Activated CD8-positive, alpha-beta memory T cell treated with anti-CD3 and anti-CD28 coated beads, Interleukin-2, amount 50 U/mL, for 1 hour (primary cell): ENCODE results near the gene UVSSA.
A peak's percentile ranks its signal among the peaks of the same experiment; 100 is the strongest.

Source experiments
- DNase-seq: peaks from one replicate; pipeline ENCODE4 v3.0.0-alpha.2; 2020; ENCODE audit errors: extremely low read depth

UVSSA gene

DNA sequence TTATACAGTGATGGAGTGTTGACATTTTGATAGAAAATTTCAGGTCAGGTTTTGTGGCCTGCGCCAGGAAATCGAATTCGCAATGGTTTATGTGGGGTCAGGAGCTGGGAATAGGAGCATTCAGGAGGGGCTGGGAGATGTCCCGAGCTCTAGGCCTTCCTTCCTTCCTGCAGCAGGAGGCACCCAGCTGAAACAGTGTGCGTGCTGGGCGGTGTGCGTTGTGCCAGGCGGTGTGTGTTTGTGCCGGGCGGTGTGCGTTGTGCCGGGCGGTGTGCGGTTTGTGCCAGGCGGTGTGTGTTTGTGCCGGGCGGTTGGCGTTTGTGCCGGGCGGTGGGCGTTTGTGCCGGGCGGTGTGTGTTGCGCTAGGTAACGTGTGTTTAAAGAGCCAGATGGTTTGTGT lies 1.7 kb downstream of the UVSSA start:
- DNase-seq, result no peak

DNA sequence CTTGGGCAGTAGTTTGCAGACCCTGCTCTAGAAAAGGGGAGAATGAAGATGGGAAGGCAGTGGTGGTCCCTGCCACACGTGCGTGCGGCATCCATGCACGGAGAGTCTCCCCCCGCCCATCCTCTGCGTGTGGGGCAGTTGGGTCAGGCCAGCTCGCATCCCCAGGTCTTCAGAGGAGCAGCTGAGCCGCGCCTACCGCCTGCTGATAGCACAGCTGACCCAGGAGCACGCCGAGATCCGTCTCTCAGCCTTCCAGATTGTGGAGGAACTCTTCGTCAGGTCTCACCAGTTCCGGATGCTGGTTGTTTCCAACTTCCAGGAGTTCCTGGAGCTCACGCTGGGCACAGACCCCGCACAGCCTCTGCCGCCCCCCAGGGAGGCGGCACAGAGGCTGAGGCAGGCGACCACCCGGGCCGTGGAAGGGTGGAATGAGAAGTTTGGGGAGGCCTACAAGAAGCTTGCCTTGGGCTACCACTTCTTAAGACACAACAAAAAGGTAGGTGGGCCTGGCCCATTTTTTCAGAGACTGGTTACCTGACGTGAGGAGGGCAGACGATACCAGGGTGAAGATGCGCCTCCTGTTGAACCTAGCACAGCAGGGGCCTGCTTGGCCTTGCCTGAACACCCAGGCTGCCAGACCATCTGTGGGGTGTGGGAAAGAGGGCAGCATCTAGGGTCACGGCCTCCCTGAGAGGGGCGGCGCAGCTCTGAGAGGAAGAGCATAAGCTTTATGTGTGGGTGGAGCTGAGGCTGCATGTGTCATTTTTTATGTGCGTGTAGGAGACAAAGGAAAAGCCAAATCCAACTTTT lies 2.6 kb downstream of the UVSSA start:
- DNase-seq, result no peak

DNA sequence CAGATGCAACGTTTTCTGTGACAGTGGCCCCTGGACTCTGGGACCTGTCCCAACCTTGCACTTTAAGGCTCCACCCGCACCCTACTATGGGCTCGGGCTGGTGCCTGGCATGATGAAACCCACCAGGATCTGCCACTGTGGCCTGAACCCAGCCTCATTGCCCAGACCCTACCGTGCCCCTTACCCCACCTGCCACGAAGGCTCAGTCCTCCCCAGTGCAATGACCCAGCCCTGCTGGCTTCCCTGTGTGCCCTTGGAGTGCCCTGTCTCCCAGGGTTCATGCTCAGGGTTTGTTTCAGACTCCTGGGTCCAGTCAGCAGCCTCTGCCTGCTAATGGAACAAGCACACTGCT lies 3.1 kb downstream of the UVSSA start:
- DNase-seq, result no peak

DNA sequence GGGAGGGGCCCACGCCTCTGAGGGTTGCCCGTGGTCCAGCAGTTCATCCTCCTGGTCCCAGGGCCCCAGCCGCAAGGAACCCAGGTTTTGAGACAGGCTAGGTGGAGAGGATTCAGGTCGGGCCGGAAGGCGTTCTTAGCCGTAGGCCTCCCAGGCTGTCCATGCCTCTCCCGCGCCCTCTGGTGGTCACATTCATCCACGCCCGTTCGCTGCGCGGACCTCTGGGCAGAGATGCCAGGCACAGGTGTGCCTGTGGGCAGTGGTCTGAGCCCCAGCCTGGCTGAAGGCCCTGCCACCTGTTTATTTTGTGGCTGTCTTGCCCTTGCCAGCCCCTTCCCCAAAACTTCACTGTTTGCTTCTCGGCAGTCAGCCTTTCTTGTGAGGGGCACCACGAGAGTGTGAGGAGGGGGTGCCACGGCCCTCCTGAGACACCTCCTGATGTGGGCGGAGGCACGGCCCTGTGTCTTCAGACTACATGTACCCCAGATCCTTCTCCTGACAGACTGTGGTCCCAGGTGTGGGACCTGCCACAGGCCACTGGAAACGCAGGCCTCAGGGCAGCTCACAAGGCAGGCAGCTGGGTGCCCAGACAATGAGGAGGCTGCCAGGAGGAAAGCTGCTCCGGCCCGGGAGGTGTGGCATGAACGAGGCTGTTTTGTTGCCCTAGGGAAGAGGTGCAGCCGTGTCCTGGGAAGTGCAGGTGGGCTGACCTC lies 5.0 kb downstream of the UVSSA start:
- DNase-seq, result peak; percentile 67

DNA sequence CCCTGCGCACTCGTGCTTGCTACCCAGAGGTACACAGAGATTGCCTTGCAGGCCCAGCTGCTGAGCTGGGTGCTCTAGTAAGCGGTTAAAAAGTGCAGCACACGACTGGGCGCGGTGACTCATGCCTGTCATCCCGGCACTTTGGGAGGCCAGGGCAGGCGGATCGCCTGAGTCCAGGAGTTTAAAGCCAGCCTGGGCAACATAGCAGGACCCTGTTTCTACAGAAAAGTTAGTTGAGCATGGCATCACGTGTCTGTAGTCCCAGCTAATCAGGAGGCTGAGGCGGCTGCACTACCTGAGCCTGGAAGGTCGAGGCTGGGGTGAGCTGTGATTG lies 5.5 kb downstream of the UVSSA start:
- DNase-seq, result no peak

DNA sequence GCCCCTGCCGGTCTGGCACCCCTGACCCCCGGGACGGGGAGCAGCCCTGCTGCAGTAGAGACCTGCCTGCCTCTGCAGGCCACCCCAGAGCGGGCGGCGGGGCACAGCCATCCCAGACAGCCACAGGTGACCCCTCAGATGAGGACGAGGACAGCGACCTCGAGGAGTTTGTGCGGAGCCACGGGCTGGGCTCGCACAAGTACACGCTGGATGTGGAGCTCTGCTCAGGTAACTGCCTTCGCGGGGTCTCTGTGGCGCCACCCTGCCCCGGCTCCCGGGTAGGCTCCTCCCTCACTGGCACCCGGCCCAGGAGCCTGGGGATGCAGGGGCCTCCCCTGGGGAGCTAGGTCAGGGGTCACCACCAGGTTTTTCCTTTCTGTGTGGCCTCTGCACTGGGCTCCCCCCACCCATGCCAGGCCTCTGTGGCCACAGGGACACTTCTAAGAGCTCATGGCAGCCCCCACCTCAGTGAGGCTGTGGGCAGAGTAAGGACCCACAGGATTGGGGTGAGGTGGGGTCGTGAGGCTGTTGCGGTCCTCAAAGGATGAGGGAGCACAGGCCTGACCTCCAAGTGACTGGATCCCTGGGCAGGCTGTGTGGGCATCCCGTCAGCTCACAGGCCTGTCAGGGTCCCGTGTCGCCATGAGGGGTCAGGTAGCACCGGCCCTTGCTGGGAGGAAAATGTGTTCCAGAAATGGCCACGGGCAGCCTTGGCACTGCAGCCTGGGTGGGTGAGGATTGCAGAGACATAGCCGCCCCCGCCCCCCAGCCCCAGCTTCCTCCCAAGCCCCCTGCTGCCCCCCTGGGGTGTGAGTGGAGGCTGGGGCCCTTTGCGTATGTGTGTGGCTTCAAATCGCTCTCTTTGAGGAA lies 6.4 kb downstream of the UVSSA start:
- no peak for DNase-seq

DNA sequence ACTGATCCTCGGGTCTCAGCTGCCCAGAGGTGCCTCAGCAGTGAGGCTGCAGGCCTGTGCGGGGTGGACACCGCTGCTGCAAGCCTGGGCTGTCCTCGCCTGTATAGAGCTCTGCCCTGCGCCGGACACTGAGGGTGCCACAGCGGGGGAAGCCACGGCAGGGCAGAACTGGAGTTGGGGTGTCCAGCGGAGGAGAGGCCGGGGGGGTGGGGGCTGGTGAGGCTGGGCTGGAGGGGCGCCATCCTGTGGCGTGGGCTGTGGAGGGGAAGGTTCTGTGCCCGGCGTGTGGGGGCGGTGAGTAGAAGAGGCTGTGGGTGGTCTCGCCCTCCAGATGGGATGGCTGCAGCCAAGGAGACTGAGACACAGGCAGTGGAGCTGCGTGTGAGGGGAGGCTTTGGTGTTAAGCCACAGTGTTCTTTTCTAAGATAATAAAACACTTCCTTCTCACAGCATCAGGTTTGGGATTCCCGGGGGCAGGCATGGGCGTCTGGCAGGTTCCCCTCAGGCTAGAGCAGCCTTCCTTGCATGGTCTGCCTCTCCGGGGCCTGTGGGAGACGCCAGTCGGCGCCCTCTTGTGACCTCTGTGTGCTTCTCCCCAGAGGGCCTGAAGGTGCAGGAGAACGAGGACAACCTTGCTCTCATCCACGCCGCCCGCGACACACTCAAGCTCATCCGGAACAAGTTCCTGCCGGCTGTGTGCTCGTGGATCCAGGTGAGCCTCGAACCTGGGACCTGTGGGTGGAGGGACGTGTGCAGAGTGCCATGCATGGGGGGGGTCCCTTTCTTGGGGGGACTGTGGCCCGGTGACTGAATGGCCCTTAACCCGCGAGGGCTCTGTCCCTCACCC lies 7.4 kb downstream of the UVSSA start:
- no peak for DNase-seq

DNA sequence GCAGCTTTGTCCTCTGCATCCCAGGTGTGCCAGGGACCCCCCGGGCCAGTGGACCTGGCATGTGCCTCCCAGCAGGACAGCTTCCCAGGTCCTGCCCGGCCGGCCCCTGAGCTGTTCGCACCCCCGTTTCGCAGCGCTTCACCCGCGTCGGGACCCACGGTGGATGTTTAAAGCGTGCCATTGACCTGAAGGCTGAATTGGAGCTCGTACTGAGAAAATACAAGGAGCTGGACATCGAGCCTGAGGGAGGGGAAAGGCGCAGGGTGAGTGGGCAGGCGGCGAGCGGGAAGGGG lies 7.9 kb downstream of the UVSSA start:
- no peak for DNase-seq

DNA sequence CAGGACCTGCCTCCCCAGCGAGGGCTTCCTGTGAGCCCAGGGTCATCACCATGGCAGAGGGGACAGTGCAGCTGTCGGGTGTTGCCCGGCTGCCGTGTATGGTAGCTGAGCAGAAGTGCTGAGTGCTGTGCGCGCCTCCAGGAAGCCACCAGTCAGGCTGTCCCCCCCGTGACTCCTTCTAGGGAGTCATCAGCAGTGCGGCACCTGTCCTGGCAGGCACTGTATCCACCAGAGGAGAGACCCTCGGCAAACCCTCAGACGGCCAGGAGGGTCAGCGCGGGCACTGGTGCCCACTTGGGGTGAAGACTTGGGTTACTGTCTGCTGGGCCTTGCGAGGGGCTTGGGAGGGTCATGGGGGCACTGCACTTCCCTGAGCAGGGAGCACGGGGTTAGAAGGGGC lies 8.4 kb downstream of the UVSSA start:
- no peak for DNase-seq

DNA sequence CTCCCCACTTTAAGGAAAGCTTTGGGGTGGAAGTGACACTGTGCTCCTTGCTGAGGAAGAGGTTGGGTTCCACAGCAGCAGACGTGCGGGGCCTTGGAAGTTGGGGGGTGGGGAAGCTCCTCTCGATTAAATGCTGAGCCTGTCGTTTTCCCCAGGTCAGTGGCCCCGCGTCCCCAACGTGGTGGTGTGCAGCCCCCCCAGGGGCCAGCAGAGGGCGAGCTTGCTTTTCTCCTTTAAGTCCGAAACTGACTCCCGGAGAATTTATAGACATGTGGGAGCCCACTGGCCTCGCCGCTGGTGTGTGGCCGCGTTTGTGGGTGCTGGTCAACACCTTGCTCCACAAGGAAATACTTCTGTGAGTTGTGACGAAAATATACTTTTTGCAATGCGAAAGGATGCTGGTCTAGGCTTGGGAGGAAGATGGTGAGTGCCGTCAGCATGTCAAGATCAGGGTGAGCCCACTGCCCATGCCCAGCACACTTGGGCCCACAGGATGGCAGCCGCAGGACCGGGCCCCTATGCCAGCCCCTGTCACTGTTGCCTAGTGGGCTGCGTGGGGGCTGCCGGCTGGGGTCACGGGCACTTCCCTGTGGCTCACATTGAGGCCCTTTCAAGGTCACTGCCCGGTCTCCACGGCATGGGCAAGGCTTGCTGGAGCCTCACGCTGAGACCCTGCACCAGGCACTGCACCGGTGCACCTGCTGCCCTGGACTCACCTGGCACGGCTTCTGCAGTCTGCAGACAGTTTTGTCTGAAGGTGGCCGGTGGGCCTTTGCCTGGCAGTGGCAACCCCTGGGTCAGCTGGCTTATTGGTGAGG lies 9.4 kb downstream of the UVSSA start:
- DNase-seq, result no peak

DNA sequence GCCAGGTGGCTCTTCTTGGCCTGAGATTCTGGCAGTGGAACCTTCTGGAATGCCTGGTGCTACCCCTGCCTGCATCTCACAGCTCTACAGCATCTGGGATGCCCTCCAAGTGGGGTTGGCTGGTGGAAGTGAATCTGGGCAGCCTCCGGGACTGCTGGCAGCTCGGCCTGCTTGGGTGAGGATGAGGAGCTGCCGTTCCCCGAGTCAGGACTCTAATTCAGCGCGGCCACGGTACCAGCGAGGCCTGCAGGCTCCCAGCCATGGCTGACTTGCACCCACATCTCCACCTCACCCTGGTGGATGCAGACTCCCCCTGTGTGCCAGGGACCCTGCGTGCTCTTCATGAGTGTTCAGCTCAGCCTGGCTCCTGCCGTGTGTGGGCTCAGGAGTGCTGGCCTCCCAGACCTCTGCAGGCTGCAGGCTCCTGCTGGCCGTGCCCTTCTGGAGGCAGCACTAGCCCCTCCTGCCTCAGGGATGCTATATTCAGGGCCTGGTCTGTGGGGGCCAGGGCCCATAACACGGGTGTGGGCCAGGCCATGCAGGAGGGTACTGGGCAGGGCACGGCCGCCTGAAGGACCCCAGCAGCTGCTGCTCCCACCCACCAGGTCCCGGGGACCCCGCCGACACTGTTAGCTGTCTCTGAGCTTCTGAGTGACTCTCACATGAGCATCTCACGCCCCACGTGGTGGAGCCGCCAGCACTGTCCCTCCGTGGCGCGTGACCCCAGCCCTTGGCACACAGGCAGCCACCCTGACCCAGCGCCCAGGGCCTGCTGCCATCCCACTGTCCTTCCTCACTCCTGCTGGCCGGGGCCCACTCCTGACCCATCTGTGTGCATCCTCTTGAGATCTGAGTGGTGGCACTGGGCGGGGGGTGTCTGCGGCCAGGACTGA lies 10.6 kb downstream of the UVSSA start:
- DNase-seq, result no peak

DNA sequence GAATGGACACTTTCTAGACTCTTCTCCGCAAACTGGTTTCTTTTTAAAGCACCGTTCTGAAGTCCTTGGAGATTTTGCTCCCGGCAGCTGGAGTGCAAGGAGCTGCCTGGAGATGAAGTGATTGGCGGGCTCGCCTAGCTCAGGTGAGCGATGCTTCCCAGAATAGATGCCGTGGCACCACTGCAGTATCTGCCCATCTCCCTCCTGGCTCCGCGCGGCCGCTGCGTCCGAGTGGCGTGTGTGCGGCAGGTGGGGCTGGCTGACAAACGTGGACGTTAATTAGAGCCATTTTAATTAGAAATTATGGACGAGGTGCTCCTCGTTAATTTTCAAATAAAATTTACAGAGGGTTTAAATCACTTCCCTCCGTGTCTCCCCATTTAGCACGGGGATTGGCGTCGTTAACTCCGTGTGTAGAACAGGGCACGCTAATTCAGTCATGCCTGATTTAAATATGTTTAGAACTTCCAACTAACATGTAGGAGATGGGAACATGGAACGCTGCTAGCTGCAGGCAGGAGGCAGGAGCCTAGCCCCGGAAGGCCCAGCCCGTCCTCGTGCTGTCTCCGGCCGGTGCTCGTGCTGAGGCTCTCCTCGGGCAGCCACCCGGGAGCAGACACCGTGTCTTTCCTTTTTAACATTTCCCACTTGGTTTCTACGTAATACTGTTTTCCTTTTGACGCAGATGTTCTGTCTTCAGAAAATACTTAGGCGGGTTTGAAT lies 11.6 kb downstream of the UVSSA start:
- no peak for DNase-seq

DNA sequence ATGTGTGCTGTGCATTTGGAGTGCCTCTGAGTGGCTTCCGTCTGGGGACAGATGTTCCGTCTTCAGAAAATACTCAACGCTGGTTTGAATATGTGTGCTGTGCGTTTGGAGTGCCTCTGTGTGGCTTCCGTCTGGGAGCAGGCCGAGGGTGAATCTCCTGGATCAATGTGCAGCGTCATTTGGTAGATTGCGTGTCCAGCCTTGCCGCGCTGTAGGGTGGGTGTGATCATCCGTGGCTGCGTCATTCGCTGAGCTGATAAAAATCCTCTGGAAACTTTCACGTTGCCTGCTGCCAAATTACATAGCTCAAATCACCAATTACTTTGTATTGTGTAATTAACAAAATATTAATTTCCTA lies 12.1 kb downstream of the UVSSA start:
- DNase-seq, result no peak

DNA sequence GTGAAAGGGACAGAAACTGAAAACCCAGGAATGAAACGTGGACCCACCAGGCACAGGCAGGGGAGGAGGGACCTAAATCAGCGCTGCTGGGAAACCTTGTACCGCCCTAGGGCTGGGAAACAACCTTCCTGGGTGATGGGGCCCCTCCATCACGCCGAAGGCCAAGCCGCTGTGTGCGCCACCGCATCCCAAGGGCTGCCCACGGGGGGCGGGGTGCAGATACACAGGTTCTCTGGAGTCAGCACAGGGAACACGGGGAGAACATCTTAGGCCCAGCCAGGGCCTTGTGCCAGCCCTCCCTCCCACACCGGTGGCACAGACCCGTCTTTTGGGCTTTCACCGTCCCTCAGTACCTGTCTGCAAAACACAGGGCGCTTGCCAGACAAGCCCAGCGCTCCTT lies 13.0 kb downstream of the UVSSA start:
- DNase-seq, result no peak

DNA sequence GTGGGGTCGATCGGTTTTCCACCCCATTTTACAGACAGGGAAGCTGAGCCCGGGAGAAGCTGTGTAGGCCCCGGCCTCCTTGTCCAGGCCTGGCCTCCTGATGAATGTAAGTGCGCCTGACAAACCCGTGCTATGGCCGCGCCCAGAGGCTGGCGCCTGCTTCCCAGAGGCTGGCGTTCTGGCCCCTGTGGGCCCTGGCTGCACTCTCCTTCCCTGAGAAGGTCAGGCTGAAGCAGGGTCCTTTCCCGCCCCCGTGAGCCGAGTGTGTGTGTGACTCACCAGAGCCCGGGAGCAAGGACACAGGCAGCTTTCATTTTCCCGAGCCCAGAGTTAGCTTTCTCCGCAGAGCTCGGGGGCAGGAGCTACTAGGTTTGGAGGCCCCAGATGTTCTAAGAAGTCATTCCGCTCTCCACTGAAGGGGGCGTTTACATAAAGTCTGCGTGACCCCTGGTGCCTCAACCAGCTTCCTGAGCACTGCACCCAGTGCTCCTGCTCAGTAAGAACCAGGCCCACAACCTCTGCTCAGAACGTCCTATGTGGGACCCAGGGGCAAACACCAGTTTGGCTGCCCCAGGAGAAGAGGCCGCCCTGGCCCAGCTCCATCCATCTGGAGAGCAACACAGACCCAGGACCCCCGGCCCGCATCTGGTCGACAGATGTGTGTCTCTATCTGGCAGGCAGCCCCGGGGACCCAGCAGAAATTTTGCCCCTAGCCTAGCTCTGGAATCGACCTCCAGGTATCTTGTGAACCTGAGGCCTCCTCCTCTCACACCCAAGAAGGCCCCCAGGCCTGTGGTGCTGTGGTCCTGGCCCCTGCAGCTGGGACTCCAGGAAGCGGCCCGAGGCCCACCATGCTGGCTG lies 13.6 kb downstream of the UVSSA start:
- no peak for DNase-seq

DNA sequence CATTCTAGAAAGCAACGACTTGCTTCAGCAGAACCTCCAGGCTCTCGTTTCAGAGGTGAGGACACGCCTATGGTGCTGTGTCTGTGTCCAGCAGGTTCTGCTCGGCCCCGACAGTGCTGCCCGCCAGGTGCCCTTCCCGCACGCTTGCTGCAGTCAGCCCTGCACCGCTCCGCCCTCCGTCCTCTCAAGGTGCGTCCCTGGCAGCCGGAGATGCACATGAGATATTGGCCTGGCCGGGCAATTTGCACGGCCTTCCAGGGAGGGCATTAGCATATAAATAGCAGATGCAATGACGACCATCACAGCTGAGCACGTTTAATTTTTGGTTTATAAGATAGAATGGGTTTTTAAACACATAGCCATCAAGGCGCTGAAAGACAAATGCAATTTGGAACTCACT lies 14.4 kb downstream of the UVSSA start:
- no peak for DNase-seq

DNA sequence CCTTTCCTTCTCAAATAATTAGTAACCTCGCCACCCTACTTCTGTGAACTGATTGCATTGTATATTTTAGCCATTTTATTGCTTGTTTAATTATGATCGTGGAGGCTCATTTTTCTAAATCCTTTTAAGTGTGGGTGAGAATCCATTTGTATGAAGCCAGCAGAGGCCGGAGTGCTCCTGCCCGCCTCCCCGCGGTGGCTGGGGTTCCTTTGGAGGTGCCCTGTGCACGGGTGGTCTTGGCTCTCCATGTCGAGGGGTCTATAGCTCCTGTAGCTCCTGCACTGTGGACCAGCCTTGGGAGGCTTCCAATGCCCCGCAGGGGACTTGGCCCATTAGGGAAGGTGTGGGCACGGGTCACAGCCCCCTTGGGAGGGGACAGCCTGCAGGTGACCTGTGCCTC lies 15.0 kb downstream of the UVSSA start:
- no peak for DNase-seq

DNA sequence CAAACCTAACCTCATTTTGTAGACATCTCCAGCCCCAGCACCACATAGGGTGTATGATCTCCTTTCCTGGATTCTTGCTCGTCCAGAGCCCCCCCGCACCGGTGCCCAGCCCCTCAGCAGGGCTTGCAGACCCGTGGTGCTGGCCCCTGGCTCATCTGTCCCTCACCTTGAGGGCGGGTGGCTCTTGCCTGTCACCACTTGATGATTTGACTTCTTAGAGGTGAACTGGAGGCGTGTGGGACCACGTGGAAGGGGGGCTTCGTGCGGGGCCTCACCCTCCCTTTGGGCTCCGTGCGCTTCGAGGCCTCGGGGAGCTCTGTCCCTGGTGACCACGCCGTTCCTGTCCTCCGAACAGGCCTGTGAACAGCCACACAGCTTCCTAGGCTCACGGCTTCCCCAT lies 15.5 kb downstream of the UVSSA start:
- no peak for DNase-seq

DNA sequence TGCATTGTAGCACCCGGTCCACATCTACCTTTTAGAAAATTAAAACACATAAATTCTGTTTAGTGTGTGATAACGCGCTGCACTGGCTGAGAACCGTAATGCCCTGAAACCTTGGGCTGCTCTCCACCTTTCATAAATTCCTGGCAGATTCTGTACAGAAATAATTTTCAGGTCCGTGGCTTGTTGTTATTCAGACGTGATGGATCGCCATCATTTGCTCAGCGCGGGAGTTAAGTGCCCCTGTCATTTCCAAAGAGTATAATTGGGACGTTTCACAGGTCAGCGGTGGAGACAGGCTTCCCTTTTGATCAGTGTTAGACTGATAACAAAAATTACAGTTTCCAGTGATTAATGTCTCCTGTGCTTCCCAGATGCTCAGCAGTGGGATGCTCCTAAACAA lies 16.5 kb downstream of the UVSSA start:
- DNase-seq, result no peak
